ENCODE results near the gene POU2AF1. TPM values are rescaled to one million over a fixed set of nuclear protein-coding genes. Genes with fewer than 3 reads are reported as not detected.

Gene POU2AF1
- total RNA-seq, 6 donors from 2014 or later, result 1.3 to 42.1 (median 4.0) TPM

DNA sequence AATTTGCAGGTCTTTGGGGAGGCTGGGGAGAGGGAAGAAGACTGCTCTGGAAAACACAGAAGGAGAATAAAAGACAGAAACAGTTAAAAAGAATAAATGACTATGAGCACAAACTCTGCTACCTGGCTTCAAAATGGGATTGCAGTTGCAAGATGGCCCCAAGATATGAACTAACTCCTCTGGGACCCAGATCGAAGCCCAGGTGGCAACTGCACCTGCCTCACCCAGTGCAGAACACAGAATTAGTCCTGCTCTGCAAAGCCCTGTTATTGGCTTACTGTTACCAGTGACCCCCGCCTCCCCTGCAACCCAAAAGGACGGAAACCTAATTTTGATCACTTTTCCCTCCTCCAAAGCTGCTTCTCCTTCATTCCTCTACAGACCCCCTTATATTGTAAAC is 35.9 kb upstream of the POU2AF1 start:
- ATAC-seq (ENCODE audit: low FRiP score in 2 of 2) (no peak), DNase-seq (no peak)
- H3K27ac ChIP-seq, result no peak overlapping the region
- TF ChIP-seq EP300 (IDR thresholded peaks at IDR 0.05) (no peak), POLR2AphosphoS5 (IDR thresholded peaks at IDR 0.05) (no peak), POLR2A (IDR thresholded peaks at IDR 0.05) (no peak)
- TF ChIP-seq, protein P1, sequence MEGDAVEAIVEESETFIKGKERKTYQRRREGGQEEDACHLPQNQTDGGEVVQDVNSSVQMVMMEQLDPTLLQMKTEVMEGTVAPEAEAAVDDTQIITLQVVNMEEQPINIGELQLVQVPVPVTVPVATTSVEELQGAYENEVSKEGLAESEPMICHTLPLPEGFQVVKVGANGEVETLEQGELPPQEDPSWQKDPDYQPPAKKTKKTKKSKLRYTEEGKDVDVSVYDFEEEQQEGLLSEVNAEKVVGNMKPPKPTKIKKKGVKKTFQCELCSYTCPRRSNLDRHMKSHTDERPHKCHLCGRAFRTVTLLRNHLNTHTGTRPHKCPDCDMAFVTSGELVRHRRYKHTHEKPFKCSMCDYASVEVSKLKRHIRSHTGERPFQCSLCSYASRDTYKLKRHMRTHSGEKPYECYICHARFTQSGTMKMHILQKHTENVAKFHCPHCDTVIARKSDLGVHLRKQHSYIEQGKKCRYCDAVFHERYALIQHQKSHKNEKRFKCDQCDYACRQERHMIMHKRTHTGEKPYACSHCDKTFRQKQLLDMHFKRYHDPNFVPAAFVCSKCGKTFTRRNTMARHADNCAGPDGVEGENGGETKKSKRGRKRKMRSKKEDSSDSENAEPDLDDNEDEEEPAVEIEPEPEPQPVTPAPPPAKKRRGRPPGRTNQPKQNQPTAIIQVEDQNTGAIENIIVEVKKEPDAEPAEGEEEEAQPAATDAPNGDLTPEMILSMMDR (IDR thresholded peaks at IDR 0.05), result no peak
- no peaks in the 10 kb centered on the region for H3K27me3 ChIP-seq
- no peaks in the 10 kb centered on the region for H3K36me3 ChIP-seq
- peaks cover 21 to 28% (median 25%) of the 10 kb centered on the region in 4 donors for H3K4me1 ChIP-seq
- WGBS, 2 donors, result 83 to 96% methylated on average over 3 of the region's 3 CpGs
- no peak overlapping the region for H3K4me3 ChIP-seq
- H3K9me3 ChIP-seq, result no peaks in the 10 kb centered on the region

DNA sequence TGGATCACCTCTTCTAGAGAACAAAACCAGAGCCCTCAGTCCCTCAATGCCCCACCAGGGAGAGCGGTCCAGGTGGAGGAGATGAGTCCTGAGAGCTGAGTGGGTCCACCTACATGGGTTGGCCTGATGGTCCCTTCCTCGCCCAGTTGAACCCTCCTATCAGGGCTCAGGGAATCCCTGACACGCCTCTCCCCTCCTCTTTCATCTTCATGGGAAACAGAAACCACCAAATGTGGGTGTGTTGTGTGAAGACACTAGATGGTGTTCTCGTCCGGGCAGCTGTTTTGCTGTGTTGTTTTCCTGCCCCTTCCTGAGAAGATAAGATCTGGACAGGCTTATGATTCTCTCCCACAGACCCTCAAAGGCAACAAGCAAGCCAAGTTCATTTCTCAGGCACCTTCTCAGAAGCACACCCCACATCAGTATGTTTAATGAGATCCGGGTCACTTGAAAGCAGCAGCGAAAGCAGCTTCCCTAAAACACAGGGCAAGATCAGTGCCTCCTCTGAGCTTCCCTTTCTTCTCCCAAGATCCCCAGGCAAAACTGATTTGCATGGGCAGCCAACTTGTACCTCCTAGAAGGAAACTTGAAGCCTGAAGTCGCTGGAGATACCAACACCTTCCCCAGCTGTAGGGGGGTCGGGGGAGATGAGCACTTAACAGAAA is 35.3 kb upstream of the POU2AF1 start:
- 63% methylated on average over 9 of the region's 9 CpGs for WGBS, 2 donors
- peaks cover 21 to 24% (median 22%) of the 10 kb centered on the region in 4 donors for H3K4me1 ChIP-seq
- H3K27me3 ChIP-seq, result no peaks in the 10 kb centered on the region

GRCh38 chr11:111413849-111414248 is 34.8 kb upstream of the POU2AF1 start:
- no peak for ATAC-seq (ENCODE audit: low FRiP score in 2 of 2)
- DNase-seq, result no peak
- no peak overlapping the region for H3K27ac ChIP-seq
- H3K27me3 ChIP-seq, result no peaks in the 10 kb centered on the region
- H3K4me3 ChIP-seq, result no peak overlapping the region
- no peaks in the 10 kb centered on the region for H3K36me3 ChIP-seq
- 79 to 89% methylated on average over 7 of the region's 7 CpGs for WGBS, 2 donors
- H3K4me1 ChIP-seq, result peaks cover 17 to 21% (median 19%) of the 10 kb centered on the region in 4 donors
- no peak for TF ChIP-seq POLR2A (IDR thresholded peaks at IDR 0.05)
- TF ChIP-seq POLR2AphosphoS5 (IDR thresholded peaks at IDR 0.05), result no peak
- TF ChIP-seq, protein P1 (IDR thresholded peaks at IDR 0.05), result no peak
- no peak for TF ChIP-seq EP300 (IDR thresholded peaks at IDR 0.05)
- no peaks in the 10 kb centered on the region for H3K9me3 ChIP-seq

More for the DNA sequence above, 35.3 kb upstream of the POU2AF1 start:
- no peak overlapping the region for H3K4me3 ChIP-seq
- no peaks in the 10 kb centered on the region for H3K36me3 ChIP-seq
- no peak for DNase-seq
- no peak for TF ChIP-seq EP300 (IDR thresholded peaks at IDR 0.05)
- TF ChIP-seq, protein P1 (IDR thresholded peaks at IDR 0.05), result no peak
- no peak for TF ChIP-seq POLR2AphosphoS5 (IDR thresholded peaks at IDR 0.05)
- no peak for TF ChIP-seq POLR2A (IDR thresholded peaks at IDR 0.05)
- H3K9me3 ChIP-seq, result no peaks in the 10 kb centered on the region
- no peak for ATAC-seq (ENCODE audit: low FRiP score in 2 of 2)
- no peak overlapping the region for H3K27ac ChIP-seq

- 80 to 81% methylated on average over 3 of the region's 3 CpGs for WGBS, 2 donors
- no peaks in the 10 kb centered on the region for H3K27me3 ChIP-seq
- peaks cover 5 to 7% (median 6%) of the 10 kb centered on the region in 4 donors for H3K4me1 ChIP-seq
- no peak for ATAC-seq (ENCODE audit: low FRiP score in 2 of 2)
- H3K4me3 ChIP-seq, result no peak overlapping the region
- H3K9me3 ChIP-seq, result no peaks in the 10 kb centered on the region
- H3K27ac ChIP-seq, result no peak overlapping the region
- no peak for DNase-seq
- TF ChIP-seq EP300 (IDR thresholded peaks at IDR 0.05) (no peak), POLR2AphosphoS5 (IDR thresholded peaks at IDR 0.05) (no peak), POLR2A (IDR thresholded peaks at IDR 0.05) (no peak)
- TF ChIP-seq, protein P1 (IDR thresholded peaks at IDR 0.05), result no peak
- no peaks in the 10 kb centered on the region for H3K36me3 ChIP-seq
Measured at GRCh38 chr11:111412293-111412692, 33.2 kb upstream of the POU2AF1 start.

GRCh38 chr11:111411456-111411855 is 32.4 kb upstream of the POU2AF1 start:
- no peak for ATAC-seq (ENCODE audit: low FRiP score in 2 of 2)
- Histone ChIP-seq H3K27me3 (no peaks in the 10 kb centered on the region), H3K4me3 (no peak overlapping the region), H3K4me1 (no peaks in the 10 kb centered on the region), H3K9me3 (no peaks in the 10 kb centered on the region), H3K27ac (no peak overlapping the region), H3K36me3 (no peaks in the 10 kb centered on the region)
- 48 to 85% methylated on average over 1 to 2 of the region's 2 CpGs for WGBS, 2 donors
- no peak for DNase-seq
- TF ChIP-seq, protein P1 (IDR thresholded peaks at IDR 0.05), result no peak
- TF ChIP-seq POLR2AphosphoS5 (IDR thresholded peaks at IDR 0.05) (no peak), POLR2A (IDR thresholded peaks at IDR 0.05) (no peak), EP300 (IDR thresholded peaks at IDR 0.05) (no peak)
